GM18526 (cell line): Measurements from ENCODE around the gene ULK3.

Source experiments
- POLR2A ChIP-seq: IDR thresholded peaks from 3 replicates; pipeline ENCODE4 v1.6.1; 2011; ENCODE audit not compliant: insufficient read length; ENCODE audit errors: extremely low read depth

ULK3 gene

GRCh38 chr15:74842581-74843444 is at the start of gene ULK3:
ULK3 (minus strand) TSS chr15:74843156; CDS start chr15:74843105, 51 bp downstream.
- peak; percentile 51 for TF ChIP-seq POLR2A

GRCh38 chr15:74892313-74892712 is 49.4 kb upstream of the ULK3 start:
- TF ChIP-seq POLR2A: no peak

DNA sequence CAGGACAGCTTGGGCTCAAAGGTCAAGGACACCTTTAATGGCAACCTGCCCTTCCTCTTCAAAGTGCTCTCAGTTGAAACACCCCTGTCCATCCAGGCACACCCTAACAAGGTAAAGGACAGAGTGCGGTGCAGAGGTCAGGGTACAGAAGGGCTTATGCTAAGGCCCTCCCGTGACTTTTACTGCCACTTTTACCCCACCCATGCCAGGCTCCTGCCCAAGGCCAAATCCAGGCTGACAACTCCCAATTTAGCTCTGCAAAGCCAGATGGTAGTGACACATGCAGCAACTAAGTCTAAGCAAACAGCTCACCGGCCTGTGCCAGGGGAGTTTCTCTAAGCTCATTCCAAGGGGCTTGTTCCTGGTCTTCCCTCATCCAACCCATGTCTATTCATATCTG is 48.5 kb upstream of the ULK3 start:
- TF ChIP-seq POLR2A: no peak

DNA sequence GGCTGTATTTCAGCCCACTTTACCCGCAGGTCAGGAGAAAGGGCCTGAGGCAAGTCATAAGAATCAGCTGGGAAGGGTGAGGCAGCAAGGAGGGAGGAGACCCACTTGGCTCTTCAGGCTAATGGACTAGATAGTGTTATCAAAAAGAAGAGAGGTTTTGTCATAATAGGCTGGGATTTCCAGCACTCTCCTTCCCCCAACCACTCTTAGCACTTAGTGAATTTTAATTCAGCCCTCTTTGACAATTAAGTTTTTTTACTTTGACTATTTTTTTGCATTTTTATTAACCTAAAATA is 47.7 kb upstream of the ULK3 start:
- no peak for TF ChIP-seq POLR2A

DNA sequence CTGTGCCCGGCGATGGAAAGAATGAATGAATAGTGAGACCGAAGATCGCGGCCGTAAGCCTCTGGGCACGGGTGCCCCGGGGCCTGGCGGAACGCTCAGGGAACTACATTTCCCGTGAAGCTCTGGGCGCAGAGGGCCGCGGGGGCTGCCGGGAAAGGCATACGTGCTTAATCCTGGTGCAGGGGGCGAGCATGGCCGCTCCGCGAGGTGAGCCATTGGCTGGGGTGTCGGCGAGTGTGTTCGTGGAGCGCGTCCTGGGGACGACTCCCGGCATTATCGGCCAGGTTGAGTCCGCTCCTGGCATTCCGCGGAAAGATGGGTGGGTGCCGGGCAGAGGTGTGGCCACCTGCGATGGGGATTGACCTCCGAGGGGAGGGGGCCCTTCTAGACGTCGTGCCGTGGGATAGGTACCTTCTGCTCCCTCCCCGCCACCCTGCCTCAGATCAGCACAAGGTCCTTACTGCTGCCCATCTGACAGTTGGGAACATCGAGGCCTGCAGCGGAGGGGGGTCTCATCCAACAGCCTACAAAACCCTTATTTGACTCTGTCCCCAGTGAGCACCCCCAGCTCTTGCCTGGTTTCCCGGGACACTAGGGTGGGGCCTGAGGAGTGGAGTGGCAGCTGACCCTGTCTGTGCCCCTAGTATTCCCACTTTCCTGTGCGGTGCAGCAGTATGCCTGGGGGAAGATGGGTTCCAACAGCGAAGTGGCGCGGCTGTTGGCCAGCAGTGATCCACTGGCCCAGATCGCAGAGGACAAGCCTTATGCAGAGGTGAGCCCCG is 47.1 kb upstream of the ULK3 start, which contains the start of gene MPI:
TSS of gene MPI (plus strand) at position 160 of the 782 bp plus-strand sequence. CDS start at position 192, 32 bp downstream.
- peak; percentile 97 for TF ChIP-seq POLR2A

GRCh38 chr15:74889390-74889882 is 46.5 kb upstream of the ULK3 start:
- no peak for TF ChIP-seq POLR2A

DNA sequence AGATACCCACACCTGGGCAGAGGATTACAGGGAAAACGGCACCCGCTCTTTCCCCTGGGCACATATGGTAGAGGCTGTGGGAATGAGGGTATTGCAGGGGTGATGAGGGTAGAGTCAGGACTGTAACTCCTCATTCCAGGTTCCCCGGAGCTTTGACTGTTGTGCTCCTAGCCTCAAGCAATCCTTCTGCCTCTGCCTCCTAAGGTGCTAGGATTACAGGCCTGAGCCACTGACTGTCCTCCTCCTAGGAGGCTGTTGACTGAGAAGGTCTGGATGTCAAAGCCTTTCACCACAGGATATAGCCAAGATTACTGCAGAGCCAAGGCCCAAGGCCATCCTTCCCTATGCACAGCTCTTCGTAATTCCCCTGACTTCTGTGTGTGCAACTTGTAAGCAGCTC is 45.8 kb upstream of the ULK3 start:
- no peak for TF ChIP-seq POLR2A

DNA sequence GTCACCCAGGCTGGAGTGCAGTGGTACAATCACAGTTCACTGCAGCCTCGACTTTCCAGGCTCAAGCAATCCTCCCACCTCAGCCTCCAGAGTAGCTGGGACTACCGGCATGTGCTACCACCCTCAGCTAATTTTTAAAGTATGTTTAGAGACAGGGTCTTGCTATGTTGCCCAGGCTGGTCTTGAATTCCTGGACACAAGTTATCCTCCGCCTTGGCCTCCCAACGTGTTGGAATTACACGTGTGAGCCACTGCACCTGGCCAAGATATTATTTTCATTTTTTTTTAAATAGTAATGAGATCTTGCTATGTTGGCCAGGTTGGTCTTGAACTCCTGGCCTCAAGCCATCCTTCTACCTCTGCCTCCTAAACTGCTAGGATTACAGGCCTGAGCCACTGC is 42.5 kb upstream of the ULK3 start:
- no peak for TF ChIP-seq POLR2A

DNA sequence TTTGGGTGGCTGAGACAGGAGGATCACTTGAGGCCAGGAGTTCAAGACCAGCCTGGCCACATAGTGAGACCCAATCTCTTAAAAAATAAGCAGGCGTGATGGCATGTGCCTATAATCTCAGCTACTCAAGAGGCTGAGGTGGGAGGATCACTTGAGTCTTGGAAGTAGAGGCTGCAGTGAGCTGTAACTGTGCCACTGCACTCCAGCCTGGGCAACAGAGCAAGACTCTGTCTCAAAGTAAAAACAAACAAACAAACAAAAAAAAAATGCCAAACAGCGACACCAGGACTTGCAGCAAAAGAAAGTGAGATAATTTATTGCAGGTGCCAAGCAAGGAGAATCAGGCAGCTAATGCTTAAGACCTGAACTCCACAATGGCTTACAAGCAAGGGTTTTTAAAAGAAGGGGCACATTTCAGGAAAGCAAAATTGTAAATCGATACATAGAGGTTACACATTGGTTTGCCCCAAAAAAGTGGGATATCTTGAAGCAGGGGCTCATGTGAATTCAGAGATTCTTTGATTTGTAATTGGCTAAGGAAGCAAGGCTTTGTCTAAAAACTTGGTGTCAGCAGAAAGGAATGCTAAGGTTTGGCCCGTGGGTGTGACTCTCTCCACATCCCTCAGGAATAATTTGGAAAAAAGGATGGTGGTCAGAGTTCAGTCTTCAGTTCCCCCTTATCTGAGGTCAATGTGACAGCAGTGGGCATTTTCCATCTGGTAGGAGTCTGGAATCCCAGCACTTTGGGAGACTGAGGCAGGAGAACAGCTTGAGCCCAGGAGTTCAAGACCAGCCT is 41.7 kb upstream of the ULK3 start:
- TF ChIP-seq POLR2A: no peak

DNA sequence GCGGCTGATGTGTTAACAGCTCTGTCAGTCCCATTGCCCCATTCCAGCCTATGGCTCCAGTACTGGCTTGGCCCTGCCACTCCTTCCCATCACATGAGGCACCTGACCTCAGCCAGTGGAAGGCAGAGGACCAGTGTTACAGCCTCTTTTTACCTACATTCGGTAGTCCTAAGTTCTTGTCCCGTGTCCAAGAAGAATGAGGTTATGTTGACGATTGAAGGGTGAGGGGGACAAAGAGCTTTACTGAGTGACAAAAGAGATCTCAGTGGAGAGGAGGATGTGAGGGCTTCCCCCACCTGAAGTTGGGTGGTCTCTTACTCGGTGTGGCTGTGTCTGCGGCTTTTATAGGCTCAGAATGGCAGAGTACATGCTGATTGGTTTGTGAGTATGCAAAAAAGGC is 39.6 kb upstream of the ULK3 start:
- TF ChIP-seq POLR2A: no peak

DNA sequence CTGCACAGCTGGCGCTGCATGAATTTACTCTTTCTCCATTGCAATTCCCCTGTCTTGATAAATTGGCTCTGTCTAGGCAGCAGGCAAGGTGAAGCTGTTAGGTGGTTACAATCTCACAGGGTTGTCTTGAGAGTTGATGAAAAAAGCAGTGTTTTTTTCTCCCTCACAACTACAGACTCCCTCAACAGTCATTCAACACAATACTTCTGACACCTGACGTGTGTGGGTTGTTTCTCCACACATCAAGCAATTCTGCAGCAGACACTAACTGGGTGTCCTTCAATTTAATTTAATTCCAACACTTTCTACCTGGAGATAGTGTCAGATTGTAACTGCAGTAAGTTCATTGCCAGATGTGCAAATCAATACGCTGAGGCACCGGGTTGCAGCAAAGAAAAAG is 35.3 kb upstream of the ULK3 start:
- TF ChIP-seq POLR2A: no peak

DNA sequence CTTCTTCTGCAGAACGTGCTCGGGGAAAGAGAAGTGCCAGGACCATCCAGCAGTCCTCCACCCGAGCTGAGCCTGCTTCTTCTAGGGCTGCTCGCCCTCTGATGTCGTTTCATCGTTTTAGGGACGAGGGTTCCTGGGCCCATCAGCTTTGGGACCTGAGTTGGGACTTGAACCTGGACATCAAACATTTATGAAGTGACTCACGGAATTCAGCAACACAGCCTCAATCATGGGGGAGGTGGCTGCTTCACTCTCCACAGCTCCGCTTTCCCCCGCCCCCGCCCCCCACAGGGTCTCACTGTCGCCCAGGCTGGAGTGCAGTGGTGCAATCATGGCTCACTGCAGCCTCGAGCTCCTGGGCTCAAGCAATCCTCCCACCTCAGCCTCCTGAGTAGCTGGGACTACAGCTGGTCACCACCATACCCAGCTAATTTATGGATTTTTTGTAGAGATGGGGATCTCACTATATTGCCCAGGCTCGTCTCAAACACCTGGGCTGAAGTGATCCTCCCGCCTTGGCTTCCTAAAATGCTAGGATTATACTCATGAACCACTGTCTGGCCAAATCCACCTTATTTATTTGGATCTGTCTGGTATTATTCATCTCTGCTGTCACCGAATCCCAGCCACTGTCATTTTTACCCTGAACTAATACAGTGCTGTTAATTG is 30.9 kb upstream of the ULK3 start:
- TF ChIP-seq POLR2A: no peak

DNA sequence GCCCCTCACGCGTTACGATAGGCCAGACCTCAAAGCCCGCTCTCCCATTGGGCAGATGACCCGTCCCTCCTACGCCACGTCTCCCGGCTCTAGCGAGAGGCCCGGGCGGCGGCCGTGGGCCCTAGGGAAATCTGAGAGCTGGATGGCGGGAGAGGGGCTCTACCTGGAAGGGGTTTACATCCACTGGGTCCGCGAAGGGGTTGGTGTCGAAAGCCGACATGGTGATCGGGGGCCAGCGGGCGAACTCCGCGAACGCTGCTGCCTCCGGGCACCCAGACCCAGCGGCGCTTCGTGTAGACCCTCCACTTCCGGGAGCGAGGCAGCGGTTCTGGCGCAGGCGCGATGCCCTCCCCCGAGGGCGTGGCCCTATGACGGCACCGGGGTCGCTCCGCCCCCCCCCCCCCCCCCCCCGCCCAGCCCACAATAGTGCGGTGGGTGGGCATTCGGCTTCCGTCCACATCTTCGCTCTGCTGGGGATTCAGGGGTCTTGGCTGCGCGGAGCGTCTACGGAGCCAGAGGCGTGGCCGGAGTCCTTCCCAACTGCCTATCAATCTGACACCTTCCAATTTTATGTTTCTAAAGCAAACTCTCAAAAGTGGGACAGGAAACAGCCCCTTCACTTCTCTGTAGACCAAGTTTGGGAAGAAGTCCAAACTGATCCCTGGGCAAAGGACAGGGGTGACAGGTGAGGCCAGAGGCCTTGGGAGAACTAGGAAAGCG is 30.2 kb upstream of the ULK3 start, which contains the start of gene SCAMP2:
TSS of gene SCAMP2 (minus strand) at position 330 of the 720 bp plus-strand sequence. CDS start at position 220, 110 bp downstream.
- TF ChIP-seq POLR2A: peak; percentile 94

DNA sequence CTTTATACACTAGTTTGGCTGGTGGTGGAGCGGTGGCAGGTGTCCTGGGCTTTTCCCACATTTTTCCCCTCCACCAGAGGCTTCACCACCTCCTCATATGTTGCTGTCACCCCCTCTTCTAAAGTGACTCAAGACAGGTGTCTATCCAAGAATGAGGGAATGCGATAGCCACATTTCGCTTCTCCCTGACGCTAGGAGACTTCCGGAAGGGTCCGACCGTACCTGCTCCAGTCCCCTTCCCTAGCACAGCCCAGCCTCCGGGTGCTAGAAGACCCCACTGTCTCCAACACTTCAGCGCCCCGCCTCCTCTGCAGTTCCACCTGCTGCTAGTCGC is 29.7 kb upstream of the ULK3 start:
- TF ChIP-seq POLR2A: no peak
